ENCODE results near the gene RAB31.

- no peak for TF ChIP-seq CTCF (IDR thresholded peaks at IDR 0.05)
- no peak for TF ChIP-seq POLR2A (IDR thresholded peaks at IDR 0.05)
These were observed 58.6 kb downstream of the RAB31 start for GRCh38 chr18:9766740-9767139.
